NOMO-1 treated with DMSO at 0.1 percent for 48 hours (cell line): ENCODE measurements around the gene RAD51AP1.
"Not testable (repeated sequence)": the region's sequence is repeated elsewhere in the genome, so short reads cannot be mapped to it uniquely, and the experiment has no call there.

Source experiments
- DNase-seq: peaks from one replicate; lab custom pipeline; 2025; ENCODE audit not compliant: unreplicated experiment; lab: John Stamatoyannopoulos, UW

The RAD51AP1 gene

GRCh38 chr12:4538207-4539160 is at the start of gene RAD51AP1:
TSS of gene RAD51AP1 (plus strand) at chr12:4538890. CDS start at chr12:4538940, 50 bp downstream.
- DNase-seq, result peak; percentile 97

- no peak for DNase-seq
These were observed 49.1 kb upstream of the RAD51AP1 start for GRCh38 chr12:4489556-4489955.

GRCh38 chr12:4490973-4491372 is 47.7 kb upstream of the RAD51AP1 start:
- no peak for DNase-seq

- no peak for DNase-seq
These were observed 42.4 kb upstream of the RAD51AP1 start for GRCh38 chr12:4496145-4496838.

- DNase-seq, result no peak
These were observed 39.5 kb upstream of the RAD51AP1 start for GRCh38 chr12:4499186-4499585.

- DNase-seq, result no peak
These were observed 33.2 kb upstream of the RAD51AP1 start for GRCh38 chr12:4505376-4505986.

GRCh38 chr12:4506430-4506829 is 32.3 kb upstream of the RAD51AP1 start:
- DNase-seq, result no peak

- peak; percentile 88 for DNase-seq
These were observed 31.8 kb upstream of the RAD51AP1 start for GRCh38 chr12:4506870-4507269.

GRCh38 chr12:4508503-4508902 is 30.2 kb upstream of the RAD51AP1 start:
- not testable (repeated sequence) for DNase-seq

- not testable (repeated sequence) for DNase-seq
These were observed 29.4 kb upstream of the RAD51AP1 start for GRCh38 chr12:4509269-4509668.

GRCh38 chr12:4518106-4518728 is 20.5 kb upstream of the RAD51AP1 start:
- no peak for DNase-seq

GRCh38 chr12:4523443-4523842 is 15.2 kb upstream of the RAD51AP1 start:
- DNase-seq, result not testable (repeated sequence)

- DNase-seq, result peak; percentile 27
These were observed 11.7 kb upstream of the RAD51AP1 start for GRCh38 chr12:4526923-4527546.

- no peak for DNase-seq
These were observed 8.5 kb upstream of the RAD51AP1 start for GRCh38 chr12:4530160-4530559.

GRCh38 chr12:4530982-4531586 is 7.6 kb upstream of the RAD51AP1 start:
- DNase-seq, result no peak

- DNase-seq, result no peak
These were observed 3.6 kb upstream of the RAD51AP1 start for GRCh38 chr12:4535092-4535491.

- DNase-seq, result no peak
These were observed 2.8 kb upstream of the RAD51AP1 start for GRCh38 chr12:4535871-4536270.

GRCh38 chr12:4539167-4539870 is 629 bp downstream of the RAD51AP1 start:
- no peak for DNase-seq

- DNase-seq, result no peak
These were observed 1.5 kb downstream of the RAD51AP1 start for GRCh38 chr12:4540170-4540569.

- DNase-seq, result peak; percentile 65
These were observed 1.9 kb downstream of the RAD51AP1 start for GRCh38 chr12:4540638-4541037.
